GM23338 (cell line): ENCODE results near the gene EPHB3. TPM values are rescaled to one million over a fixed set of nuclear protein-coding genes. Genes with fewer than 3 reads are reported as not detected.

Experiments
- ATAC-seq: fragments of 200-7000 bp; cut with Tn5 transposase; 3 replicates; pipeline ENCODE4 v1.9.1; 2020
- DNase-seq: peaks from one replicate; pipeline ENCODE4 v3.0.0-alpha.2; 2015; ENCODE audit warnings: low spot score
- H2AFZ ChIP-seq: fragments of 200-600 bp; sonication (generic); 2 replicates; pipeline ENCODE4 v1.8.0; 2016; ENCODE audit warnings: antibody characterized with exemption, mild to moderate bottlenecking, moderate library complexity
- H3F3A ChIP-seq: fragments of 200-600 bp; sonication (generic); replicated peaks from 2 replicates; pipeline ENCODE4 v1.8.0; 2017; ENCODE audit warnings: antibody characterized with exemption, mixed run types, low read depth
- H3K27ac ChIP-seq: fragments of 200-600 bp; sonication (generic); 2 replicates; pipeline ENCODE4 v1.6.1; 2016; ENCODE audit warnings: low read depth
- H3K27me3 ChIP-seq: fragments of 200-600 bp; sonication (generic); 2 replicates; pipeline ENCODE4 v1.8.0; 2016; ENCODE audit warnings: mild to moderate bottlenecking, mixed run types, moderate library complexity; ENCODE audit not compliant: insufficient read depth
- H3K36me3 ChIP-seq: fragments of 200-600 bp; sonication (generic); 2 replicates; pipeline ENCODE4 v1.8.0; 2016; ENCODE audit warnings: mild to moderate bottlenecking; ENCODE audit not compliant: insufficient read depth
- H3K4me1 ChIP-seq: fragments of 200-600 bp; sonication (generic); 2 replicates; pipeline ENCODE4 v1.8.0; 2016; ENCODE audit warnings: mild to moderate bottlenecking, moderate library complexity; ENCODE audit not compliant: insufficient read depth
- H3K4me2 ChIP-seq: fragments of 200-600 bp; sonication (generic); 2 replicates; pipeline ENCODE4 v1.7.1; 2017; ENCODE audit warnings: mixed run types
- H3K4me3 ChIP-seq: fragments of 200-600 bp; sonication (generic); 2 replicates; pipeline ENCODE4 v1.6.1; 2016; ENCODE audit warnings: mixed run types
- H3K79me2 ChIP-seq: fragments of 200-600 bp; sonication (generic); replicated peaks from 2 replicates; pipeline ENCODE4 v1.8.0; 2017; ENCODE audit warnings: mild to moderate bottlenecking; ENCODE audit not compliant: insufficient read depth
- H3K9me2 ChIP-seq: fragments of 200-600 bp; sonication (generic); 2 replicates; pipeline ENCODE4 v1.8.0; 2017; ENCODE audit not compliant: insufficient read depth
- H4K20me1 ChIP-seq: fragments of 200-600 bp; sonication (generic); replicated peaks from 2 replicates; pipeline ENCODE4 v1.8.0; 2017; ENCODE audit warnings: mild to moderate bottlenecking; ENCODE audit not compliant: insufficient read depth
- H3K27ac Mint-ChIP-seq: 2 replicates; pipeline ENCODE4 v1.8.0; 2020; ENCODE audit warnings: inconsistent platforms, mild to moderate bottlenecking, moderate library complexity, mixed read lengths
- H3K27me3 Mint-ChIP-seq: 3 replicates; pipeline ENCODE4 v1.8.0; 2022; ENCODE audit warnings: low read depth, mild to moderate bottlenecking, moderate library complexity, mixed read lengths, inconsistent platforms; ENCODE audit not compliant: insufficient read depth, poor library complexity
- H3K36me3 Mint-ChIP-seq: 3 replicates; pipeline ENCODE4 v1.8.0; 2021; ENCODE audit warnings: low read depth, mild to moderate bottlenecking, inconsistent platforms, moderate library complexity, mixed read lengths
- H3K4me1 Mint-ChIP-seq: 3 replicates; pipeline ENCODE4 v1.8.0; 2020; ENCODE audit warnings: mild to moderate bottlenecking, inconsistent platforms, mixed read lengths
- H3K4me3 Mint-ChIP-seq: 3 replicates; pipeline ENCODE4 v1.8.0; 2021; ENCODE audit warnings: moderate library complexity, mild to moderate bottlenecking, inconsistent platforms, mixed read lengths
- H3K9me3 Mint-ChIP-seq: 3 replicates; pipeline ENCODE4 v1.8.0; 2020; ENCODE audit warnings: moderate library complexity, mild to moderate bottlenecking, inconsistent platforms, mixed read lengths
- CREB1 ChIP-seq: fragments of 250-450 bp; sonication (Bioruptor Pico); IDR thresholded peaks from 2 replicates; pipeline ENCODE4 v1.5.0; 2020; ENCODE audit warnings: low read depth, mild to moderate bottlenecking, moderate library complexity
- CTCF ChIP-seq, 2 experiments: fragments of 200-600 bp in 1 of 2; sonication (generic) in 1 of 2; conservative IDR thresholded peaks; 2 replicates each; pipeline versions ENCODE4 v1.5.1 to v1.6.1; 2016 to 2017; ENCODE audit warnings: antibody characterized with exemption in 2 of 2, low read depth in 2 of 2, mild to moderate bottlenecking in 2 of 2, moderate library complexity in 1 of 2
- ETS1 ChIP-seq: IDR thresholded peaks from 2 replicates; pipeline ENCODE4 v1.6.1; 2016; ENCODE audit warnings: antibody characterized with exemption
- EZH2 ChIP-seq: fragments of 200-600 bp; sonication (generic); IDR thresholded peaks from one replicate; pipeline ENCODE4 v1.8.0; 2017; ENCODE audit warnings: antibody characterized with exemption, mild to moderate bottlenecking, low read depth; ENCODE audit not compliant: unreplicated experiment
- REST ChIP-seq: IDR thresholded peaks from one replicate; pipeline ENCODE4 v1.6.1; 2018; ENCODE audit warnings: antibody characterized with exemption; ENCODE audit not compliant: unreplicated experiment
- STAT1 ChIP-seq: IDR thresholded peaks from one replicate; pipeline ENCODE4 v1.6.1; 2016; ENCODE audit warnings: antibody characterized with exemption; ENCODE audit not compliant: unreplicated experiment
- ZNF114 ChIP-seq: fragments of 250-450 bp; sonication (Bioruptor Pico); IDR thresholded peaks from 2 replicates; pipeline ENCODE4 v1.5.0; 2020; ENCODE audit warnings: mild to moderate bottlenecking, moderate library complexity
- ZNF331 ChIP-seq: fragments of 250-450 bp; sonication (Bioruptor Pico); IDR thresholded peaks from 2 replicates; pipeline ENCODE4 v1.5.0; 2020; ENCODE audit warnings: low read depth, mild to moderate bottlenecking, moderate library complexity
- polyA plus RNA-seq: library from polyadenylated mRNA; unstranded; fragments of >200 nt; fragmentation: Nextera tagmentation; extraction: Ambion mirVana; gene quantifications from 2 replicates; pipeline ENCODE4 v1.2.1, GENCODE V29; 2016
- total RNA-seq: library from RNA; depleted of rRNA; stranded (reverse); fragments of >200 nt; shearing (Covaris generic); gene quantifications from 2 replicates; pipeline ENCODE4 v1.2.3, GENCODE V29; 2014

The EPHB3 gene
- total and polyA plus RNA-seq, 2 experiments from 2014 or later: 0.57 to 2.0 TPM

- Mint-ChIP-seq H3K4me3 (peak overlapping the region; percentile 46), H3K4me1 (peaks cover 58% of the 10 kb centered on the region), H3K27ac (no peak overlapping the region), H3K9me3 (no peaks in the 10 kb centered on the region; the same call in 2 of the 3 replicates), H3K36me3 (no peaks in the 10 kb centered on the region), H3K27me3 (peaks cover 93% of the 10 kb centered on the region)
- Histone ChIP-seq H3K27me3 (peaks cover 94% of the 10 kb centered on the region), H2AFZ (no peak overlapping the region), H3K9me2 (no peaks in the 10 kb centered on the region), H3K79me2 (no peaks in the 10 kb centered on the region), H3K4me1 (peaks cover 47% of the 10 kb centered on the region), H3K27ac (no peak overlapping the region), H3K36me3 (no peaks in the 10 kb centered on the region), H3F3A (0 out of 2 replicates have a peak, but pooled peaks cover 3% of the 10 kb centered on the region), H3K4me2 (peak overlapping the region; percentile 58), H4K20me1 (peaks cover 19% of the 10 kb centered on the region), H3K4me3 (no peak overlapping the region)
- TF ChIP-seq REST (no peak), ZNF114 (CRISPR knock-in tag) (no peak), EZH2 (no peak), ETS1 (no peak), STAT1 (no peak)
- ATAC-seq: no peak
- no peak for DNase-seq
Measured at GRCh38 chr3:184564685-184565385, 3.2 kb downstream of the EPHB3 start.

- Mint-ChIP-seq H3K9me3 (no peaks in the 10 kb centered on the region; the same call in 2 of the 3 replicates), H3K27ac (no peak overlapping the region), H3K27me3 (peaks cover 93% of the 10 kb centered on the region), H3K4me1 (peaks cover 60% of the 10 kb centered on the region), H3K36me3 (no peaks in the 10 kb centered on the region), H3K4me3 (peak overlapping the region; percentile 46)
- Histone ChIP-seq H3K79me2 (no peaks in the 10 kb centered on the region), H3K36me3 (no peaks in the 10 kb centered on the region), H3K4me3 (no peak overlapping the region), H3K27ac (no peak overlapping the region), H3K27me3 (peaks cover 94% of the 10 kb centered on the region), H4K20me1 (peaks cover 19% of the 10 kb centered on the region), H2AFZ (no peak overlapping the region), H3K4me2 (peak overlapping the region; percentile 58), H3K4me1 (peaks cover 53% of the 10 kb centered on the region), H3F3A (0 out of 2 replicates have a peak, but pooled peaks cover 3% of the 10 kb centered on the region), H3K9me2 (no peaks in the 10 kb centered on the region)
- ATAC-seq: no peak
- DNase-seq: no peak
- TF ChIP-seq ETS1 (no peak), STAT1 (no peak), EZH2 (no peak), CTCF (conservative IDR thresholded peaks at IDR 0.05; ENCODE audit: low read depth in 2 of 2) (no peak), CREB1 (CRISPR knock-in tag) (no peak), ZNF331 (CRISPR knock-in tag) (no peak), ZNF114 (CRISPR knock-in tag) (no peak)
Measured at GRCh38 chr3:184565421-184566211, 4.0 kb downstream of the EPHB3 start.
